Activated CD4-positive, alpha-beta T cell treated with anti-CD3 and anti-CD28 coated beads for 36 hours (primary cell): ENCODE measurements around the gene HOXB2. TPM values are rescaled to one million over a fixed set of nuclear protein-coding genes. Genes with fewer than 3 reads are reported as not detected.

ENCODE experiments used
- ATAC-seq: fragments of 200-7000 bp; cut with Tn5 transposase; one replicate; pipeline ENCODE4 v1.10.0; 2021; ENCODE audit warnings: mild to moderate bottlenecking, moderate library complexity
- CTCF ChIA-PET: fragments of 350-600 bp; sonication (Branson Sonifier 250); formaldehyde crosslinking; loops from one replicate; lab custom pipeline; 2021; ENCODE audit warnings: antibody characterized with exemption; lab: Charles Lee
- POLR2A ChIA-PET: fragments of 350-600 bp; sonication (Branson Sonifier 250); formaldehyde crosslinking; loops from one replicate; lab custom pipeline; 2021; ENCODE audit warnings: antibody characterized with exemption, inconsistent platforms; lab: Charles Lee
- DNase-seq: peaks from one replicate; pipeline ENCODE4 v3.0.0-alpha.2; 2020
- H3K27ac Mint-ChIP-seq: one replicate; pipeline ENCODE4 v1.8.0; 2021; ENCODE audit warnings: mixed read lengths
- H3K27me3 Mint-ChIP-seq: one replicate; pipeline ENCODE4 v1.8.0; 2021; ENCODE audit warnings: mixed read lengths
- H3K36me3 Mint-ChIP-seq: one replicate; pipeline ENCODE4 v1.8.0; 2021; ENCODE audit warnings: low read depth, mixed read lengths
- H3K4me1 Mint-ChIP-seq: one replicate; pipeline ENCODE4 v1.8.0; 2021; ENCODE audit warnings: mixed read lengths
- H3K4me3 Mint-ChIP-seq: one replicate; pipeline ENCODE4 v1.8.0; 2021; ENCODE audit warnings: mild to moderate bottlenecking, moderate library complexity, mixed read lengths
- H3K9me3 Mint-ChIP-seq: one replicate; pipeline ENCODE4 v1.8.0; 2021; ENCODE audit warnings: low read depth, mixed read lengths
- intact Hi-C, 2 experiments: fragments of 100-400 bp; cut with DNase I in 1 of 2; cut with micrococcal nuclease in 1 of 2; formaldehyde crosslinking; loops; one replicate each; pipeline versions ENCODE4 v1.14.2 to v1.15.1; 2022 to 2024; cut with DNase I, micrococcal nuclease
- total RNA-seq, 2 experiments: library from RNA; stranded (reverse); gene quantifications; one replicate each; pipeline ENCODE4 v1.2.3, GENCODE V29; 2021

Gene HOXB2
- total RNA-seq, 2 experiments from 2014 or later = 2.8 to 3.3 TPM

GRCh38 chr17:48544349-48545021 is 424 bp downstream of the HOXB2 start:
- DNase-seq (peak; percentile 44), ATAC-seq (no peak)
- Mint-ChIP-seq H3K4me3 (peak overlapping the region; percentile 75), H3K4me1 (peaks cover 33% of the 10 kb centered on the region), H3K36me3 (no peaks in the 10 kb centered on the region), H3K27ac (peak overlapping the region; percentile 78), H3K9me3 (no peaks in the 10 kb centered on the region), H3K27me3 (peaks cover 46% of the 10 kb centered on the region)
- ChIA-PET CTCF (interaction anchor here (0.8 to 1.0 kb wide), 3 partner anchors 29 to 74 kb away, joined by 3 to 4 read pairs (median 3); no protein-coding TSS in a partner anchor), POLR2A (no interaction called here)
- intact Hi-C loops = loop anchor here in 1 of 2 experiments (5.0 kb wide), 2 partner anchors 33 to 53 kb away; partner anchors contain the start of gene HOXB4

GRCh38 chr17:48543854-48544348 is 1.0 kb downstream of the HOXB2 start:
- no peaks in the 10 kb centered on the region for H3K36me3 Mint-ChIP-seq
- peak overlapping the region; percentile 75 for H3K4me3 Mint-ChIP-seq
- no peaks in the 10 kb centered on the region for H3K9me3 Mint-ChIP-seq
- ChIA-PET CTCF (interaction anchor here (0.8 to 1.0 kb wide), 3 partner anchors 28 to 75 kb away, joined by 3 to 4 read pairs (median 3); no protein-coding TSS in a partner anchor), POLR2A (no interaction called here)
- peak; percentile 45 for ATAC-seq
- intact Hi-C loops = loop anchor here (2.0 to 5.0 kb wide), 3 partner anchors 33 to 53 kb away; partner anchors contain the start of gene HOXB4 (in 2 of the 2)
- peaks cover 33% of the 10 kb centered on the region for H3K4me1 Mint-ChIP-seq
- H3K27me3 Mint-ChIP-seq = peaks cover 49% of the 10 kb centered on the region
- peak; percentile 55 for DNase-seq
- H3K27ac Mint-ChIP-seq = peak overlapping the region; percentile 78

- H3K4me3 Mint-ChIP-seq = peak overlapping the region; percentile 75
- ChIA-PET CTCF (interaction anchor here (1.0 kb wide), 1 partner anchor 28 kb away, joined by 4 read pairs; no protein-coding TSS in a partner anchor), POLR2A (no interaction called here)
- intact Hi-C loops = loop anchor here (2.0 to 5.0 kb wide), 3 partner anchors 34 to 54 kb away; partner anchors contain the start of gene HOXB4 (in 2 of the 2)
- no peaks in the 10 kb centered on the region for H3K36me3 Mint-ChIP-seq
- H3K27ac Mint-ChIP-seq = peak overlapping the region; percentile 69
- peak; percentile 75 for ATAC-seq
- peaks cover 49% of the 10 kb centered on the region for H3K27me3 Mint-ChIP-seq
- DNase-seq = peak; percentile 77
- no peaks in the 10 kb centered on the region for H3K9me3 Mint-ChIP-seq
- H3K4me1 Mint-ChIP-seq = peaks cover 33% of the 10 kb centered on the region
These were observed 1.6 kb downstream of the HOXB2 start for GRCh38 chr17:48543107-48543853.

GRCh38 chr17:48542698-48543106 is 2.2 kb downstream of the HOXB2 start:
- ATAC-seq (no peak), DNase-seq (no peak)
- H3K36me3 Mint-ChIP-seq = no peaks in the 10 kb centered on the region
- ChIA-PET CTCF (no interaction called here), POLR2A (no interaction called here)
- H3K27ac Mint-ChIP-seq = peak overlapping the region; percentile 79
- intact Hi-C loops = loop anchor here (2.0 to 5.0 kb wide), 3 partner anchors 35 to 55 kb away; partner anchors contain the start of gene HOXB4 (in 2 of the 2)
- peaks cover 49% of the 10 kb centered on the region for H3K27me3 Mint-ChIP-seq
- peaks cover 27% of the 10 kb centered on the region for H3K4me1 Mint-ChIP-seq
- peak overlapping the region; percentile 75 for H3K4me3 Mint-ChIP-seq
- no peaks in the 10 kb centered on the region for H3K9me3 Mint-ChIP-seq

- Mint-ChIP-seq H3K27ac (peak overlapping the region; percentile 81), H3K4me1 (peaks cover 27% of the 10 kb centered on the region), H3K4me3 (peak overlapping the region; percentile 75), H3K9me3 (no peaks in the 10 kb centered on the region), H3K27me3 (peaks cover 53% of the 10 kb centered on the region), H3K36me3 (no peaks in the 10 kb centered on the region)
- intact Hi-C loops = loop anchor here (2.0 to 5.0 kb wide), 3 partner anchors 35 to 55 kb away; partner anchors contain the start of gene HOXB4 (in 2 of the 2)
- DNase-seq = peak; percentile 21
- CTCF ChIA-PET = interaction anchor here (0.7 to 1.0 kb wide), 4 partner anchors 10 to 359 kb away, joined by 3 to 4 read pairs (median 3); no protein-coding TSS in a partner anchor
- POLR2A ChIA-PET = no interaction called here
- ATAC-seq = no peak
These were observed 2.7 kb downstream of the HOXB2 start for GRCh38 chr17:48542114-48542656.

- H3K27ac Mint-ChIP-seq = peak overlapping the region; percentile 81
- peak overlapping the region; percentile 75 for H3K4me3 Mint-ChIP-seq
- intact Hi-C loops = loop anchor here (2.0 to 5.0 kb wide), 3 partner anchors 36 to 56 kb away; partner anchors contain the start of gene HOXB4 (in 2 of the 2)
- H3K36me3 Mint-ChIP-seq = no peaks in the 10 kb centered on the region
- DNase-seq (peak; percentile 47), ATAC-seq (peak; percentile 14)
- CTCF ChIA-PET = interaction anchor here (0.7 to 1.0 kb wide), 5 partner anchors 9 to 359 kb away, joined by 3 to 4 read pairs (median 3); no protein-coding TSS in a partner anchor
- POLR2A ChIA-PET = no interaction called here
- no peaks in the 10 kb centered on the region for H3K9me3 Mint-ChIP-seq
- peaks cover 27% of the 10 kb centered on the region for H3K4me1 Mint-ChIP-seq
- H3K27me3 Mint-ChIP-seq = peaks cover 53% of the 10 kb centered on the region
These were observed 3.3 kb downstream of the HOXB2 start for GRCh38 chr17:48541577-48542113.

DNA sequence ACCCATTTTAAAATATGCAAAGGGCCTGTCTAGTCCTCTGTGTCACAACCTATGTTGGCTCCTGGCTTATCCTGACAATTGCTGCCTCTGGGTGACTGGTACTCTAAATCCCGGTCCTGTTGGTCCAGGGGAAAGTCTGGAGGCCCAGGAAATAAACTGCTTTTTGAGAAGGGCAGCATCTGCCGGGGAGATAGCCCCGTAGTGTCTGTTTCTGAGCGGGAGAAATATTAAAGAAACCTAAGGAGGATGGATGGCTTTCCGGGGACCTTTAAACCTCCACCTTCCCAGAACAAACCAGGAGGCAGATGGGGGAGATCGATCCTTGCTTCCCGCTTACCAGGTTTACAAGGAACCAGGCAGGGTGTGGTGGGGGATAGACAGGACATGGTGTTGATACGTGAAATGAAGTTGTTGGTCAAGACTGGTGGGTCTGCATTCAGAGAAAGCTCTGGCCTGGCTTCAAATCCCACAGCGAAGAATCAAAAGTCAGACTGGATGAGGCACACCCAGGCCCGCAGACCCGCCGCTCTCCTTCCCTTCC is 3.8 kb downstream of the HOXB2 start:
- peak overlapping the region; percentile 75 for H3K4me3 Mint-ChIP-seq
- H3K4me1 Mint-ChIP-seq = peaks cover 27% of the 10 kb centered on the region
- intact Hi-C loops = loop anchor here in 1 of 2 experiments (5.0 kb wide), 2 partner anchors 36 to 56 kb away; partner anchors contain the start of gene HOXB4
- ChIA-PET POLR2A (no interaction called here), CTCF (interaction anchor here (0.7 to 1.3 kb wide), 4 partner anchors 19 to 443 kb away, joined by 3 to 4 read pairs (median 3); no protein-coding TSS in a partner anchor)
- no peaks in the 10 kb centered on the region for H3K9me3 Mint-ChIP-seq
- no peak for ATAC-seq
- no peak for DNase-seq
- no peaks in the 10 kb centered on the region for H3K36me3 Mint-ChIP-seq
- peak overlapping the region; percentile 81 for H3K27ac Mint-ChIP-seq
- peaks cover 53% of the 10 kb centered on the region for H3K27me3 Mint-ChIP-seq

- no peaks in the 10 kb centered on the region for H3K9me3 Mint-ChIP-seq
- intact Hi-C loops = loop anchor here in 1 of 2 experiments (5.0 kb wide), 2 partner anchors 37 to 57 kb away; partner anchors contain the start of gene HOXB4
- no peak overlapping the region for H3K27ac Mint-ChIP-seq
- peaks cover 25% of the 10 kb centered on the region for H3K4me1 Mint-ChIP-seq
- H3K27me3 Mint-ChIP-seq = peaks cover 47% of the 10 kb centered on the region
- ATAC-seq = no peak
- ChIA-PET POLR2A (interaction anchor here (0.5 kb wide), 1 partner anchor 21 kb away, joined by 9 read pairs; no protein-coding TSS in a partner anchor), CTCF (interaction anchor here (0.6 to 1.3 kb wide), 6 partner anchors 15 to 442 kb away, joined by 3 to 4 read pairs (median 3); no protein-coding TSS in a partner anchor)
- H3K36me3 Mint-ChIP-seq = no peaks in the 10 kb centered on the region
- no peak for DNase-seq
- no peak overlapping the region for H3K4me3 Mint-ChIP-seq
These were observed 4.7 kb downstream of the HOXB2 start for GRCh38 chr17:48540213-48540612.

DNA sequence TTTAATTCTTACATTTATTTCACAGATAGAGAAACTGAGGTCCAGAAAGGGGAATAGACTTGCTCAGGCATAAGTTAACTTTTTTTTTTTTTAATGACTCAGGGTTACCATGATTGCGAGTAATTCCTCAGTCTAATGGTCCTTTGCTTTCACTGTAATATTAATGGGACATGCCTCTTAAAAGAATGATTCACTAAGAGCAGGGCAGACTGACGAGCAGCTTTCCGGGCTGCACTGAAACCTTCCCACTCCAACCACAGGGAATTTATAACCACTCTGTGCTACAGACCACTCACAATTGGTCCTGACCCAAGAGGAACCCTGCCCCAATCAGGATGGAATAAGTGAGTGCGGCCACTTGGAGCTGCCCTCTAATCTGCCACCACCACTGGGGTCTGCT is 5.7 kb downstream of the HOXB2 start:
- H3K4me1 Mint-ChIP-seq = peaks cover 21% of the 10 kb centered on the region
- no peak for DNase-seq

GRCh38 chr17:48537316-48537715 is 7.6 kb downstream of the HOXB2 start:
- Mint-ChIP-seq H3K27ac (no peak overlapping the region), H3K9me3 (no peaks in the 10 kb centered on the region), H3K4me1 (peaks cover 13% of the 10 kb centered on the region), H3K36me3 (no peaks in the 10 kb centered on the region), H3K27me3 (peaks cover 28% of the 10 kb centered on the region), H3K4me3 (no peak overlapping the region)
- ChIA-PET POLR2A (no interaction called here), CTCF (interaction anchor here (0.5 kb wide), 1 partner anchor 526 kb away, joined by 3 read pairs; no protein-coding TSS in a partner anchor)
- DNase-seq (no peak), ATAC-seq (no peak)
- intact Hi-C loops = no loop called here

More for the DNA sequence above, 5.7 kb downstream of the HOXB2 start:
- POLR2A ChIA-PET = no interaction called here
- ATAC-seq = no peak
- H3K9me3 Mint-ChIP-seq = no peaks in the 10 kb centered on the region
- CTCF ChIA-PET = interaction anchor here (1.1 kb wide), 1 partner anchor 21 kb away, joined by 3 read pairs; no protein-coding TSS in a partner anchor
- H3K36me3 Mint-ChIP-seq = no peaks in the 10 kb centered on the region
- no peak overlapping the region for H3K4me3 Mint-ChIP-seq
- H3K27ac Mint-ChIP-seq = no peak overlapping the region
- intact Hi-C loops = no loop called here
- H3K27me3 Mint-ChIP-seq = peaks cover 39% of the 10 kb centered on the region
